Measurements from ENCODE around the gene PPFIA4.

Gene PPFIA4

DNA sequence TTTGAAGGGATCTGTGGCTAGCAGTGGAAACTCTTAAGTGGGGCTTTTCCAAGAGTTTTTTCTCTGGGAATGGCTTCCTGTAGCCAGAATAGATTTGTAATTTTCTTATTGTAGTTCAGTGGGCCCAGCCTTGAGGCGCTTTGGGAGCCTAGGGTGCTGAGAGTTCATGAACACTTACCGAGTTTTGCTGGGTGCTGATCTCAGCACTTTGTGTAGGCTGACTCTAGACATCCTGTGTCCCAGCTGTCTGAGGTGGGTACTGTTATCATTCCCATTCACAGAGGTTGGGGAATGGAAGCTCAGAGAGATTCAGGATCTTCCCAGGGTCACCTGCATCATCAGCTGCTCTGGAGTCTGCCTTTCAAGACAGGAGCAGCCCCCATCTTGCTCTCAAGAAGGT lies 7.0 kb downstream of the PPFIA4 start:
- TF ChIP-seq, protein P1, sequence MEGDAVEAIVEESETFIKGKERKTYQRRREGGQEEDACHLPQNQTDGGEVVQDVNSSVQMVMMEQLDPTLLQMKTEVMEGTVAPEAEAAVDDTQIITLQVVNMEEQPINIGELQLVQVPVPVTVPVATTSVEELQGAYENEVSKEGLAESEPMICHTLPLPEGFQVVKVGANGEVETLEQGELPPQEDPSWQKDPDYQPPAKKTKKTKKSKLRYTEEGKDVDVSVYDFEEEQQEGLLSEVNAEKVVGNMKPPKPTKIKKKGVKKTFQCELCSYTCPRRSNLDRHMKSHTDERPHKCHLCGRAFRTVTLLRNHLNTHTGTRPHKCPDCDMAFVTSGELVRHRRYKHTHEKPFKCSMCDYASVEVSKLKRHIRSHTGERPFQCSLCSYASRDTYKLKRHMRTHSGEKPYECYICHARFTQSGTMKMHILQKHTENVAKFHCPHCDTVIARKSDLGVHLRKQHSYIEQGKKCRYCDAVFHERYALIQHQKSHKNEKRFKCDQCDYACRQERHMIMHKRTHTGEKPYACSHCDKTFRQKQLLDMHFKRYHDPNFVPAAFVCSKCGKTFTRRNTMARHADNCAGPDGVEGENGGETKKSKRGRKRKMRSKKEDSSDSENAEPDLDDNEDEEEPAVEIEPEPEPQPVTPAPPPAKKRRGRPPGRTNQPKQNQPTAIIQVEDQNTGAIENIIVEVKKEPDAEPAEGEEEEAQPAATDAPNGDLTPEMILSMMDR (conservative IDR thresholded peaks at IDR 0.05), result no peak
- H3K27ac ChIP-seq, result no peak overlapping the region

DNA sequence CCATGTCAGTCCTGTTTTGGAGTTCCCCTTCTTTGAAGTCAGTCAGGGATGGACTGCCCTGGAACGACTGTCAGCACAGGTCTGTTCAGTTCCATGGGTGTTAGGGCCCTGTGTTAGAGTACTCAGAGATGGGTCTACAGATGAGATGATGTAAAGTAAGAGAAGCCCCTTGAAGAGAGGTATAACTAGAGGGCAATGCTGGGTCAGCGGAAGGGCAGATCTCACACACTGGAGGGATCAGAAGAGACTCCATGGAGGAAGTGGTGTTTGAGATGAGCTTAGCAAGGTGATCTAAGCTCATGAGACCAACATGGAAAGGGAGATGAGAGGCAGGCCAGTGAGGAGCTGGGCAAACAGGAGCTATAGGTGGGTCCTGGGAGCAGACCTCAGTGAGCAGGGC lies 7.6 kb downstream of the PPFIA4 start:
- no peak overlapping the region for H3K27ac ChIP-seq
- TF ChIP-seq, protein P1 (conservative IDR thresholded peaks at IDR 0.05), result no peak

DNA sequence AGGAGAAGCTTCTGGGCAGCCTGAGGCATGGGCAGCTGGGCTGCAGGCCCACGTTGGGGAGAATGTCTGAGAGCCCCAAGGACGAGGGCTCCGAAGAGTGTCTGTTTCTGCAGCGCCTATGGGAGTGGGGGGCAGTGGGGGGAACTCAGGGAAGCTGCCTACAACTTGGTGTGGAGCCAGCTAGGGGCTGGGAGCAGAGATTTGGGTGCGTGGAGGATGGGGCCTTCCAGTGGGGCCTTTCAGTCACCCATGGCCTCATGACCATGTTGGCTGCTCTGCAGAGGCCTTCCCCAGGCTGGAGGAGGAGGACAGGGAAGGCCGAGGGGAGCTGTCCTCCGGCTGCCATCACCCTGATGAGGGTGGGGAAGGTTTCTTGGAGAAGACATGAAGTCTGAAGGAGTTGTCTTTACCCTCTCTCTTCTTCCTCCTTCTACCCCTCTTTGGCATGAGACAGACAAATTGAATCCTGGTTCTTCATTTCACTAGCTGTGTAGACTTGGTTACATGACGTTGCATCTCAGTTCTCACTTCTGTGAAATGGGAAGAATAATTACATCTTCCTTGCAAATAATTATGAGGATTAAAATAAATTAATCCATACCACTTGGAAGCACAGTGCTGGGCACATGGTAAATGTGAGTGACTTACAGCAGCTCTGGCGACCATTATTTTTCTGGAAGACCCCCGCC lies 8.3 kb downstream of the PPFIA4 start:
- TF ChIP-seq, protein P1 (conservative IDR thresholded peaks at IDR 0.05), result no peak
- H3K27ac ChIP-seq, result no peak overlapping the region

DNA sequence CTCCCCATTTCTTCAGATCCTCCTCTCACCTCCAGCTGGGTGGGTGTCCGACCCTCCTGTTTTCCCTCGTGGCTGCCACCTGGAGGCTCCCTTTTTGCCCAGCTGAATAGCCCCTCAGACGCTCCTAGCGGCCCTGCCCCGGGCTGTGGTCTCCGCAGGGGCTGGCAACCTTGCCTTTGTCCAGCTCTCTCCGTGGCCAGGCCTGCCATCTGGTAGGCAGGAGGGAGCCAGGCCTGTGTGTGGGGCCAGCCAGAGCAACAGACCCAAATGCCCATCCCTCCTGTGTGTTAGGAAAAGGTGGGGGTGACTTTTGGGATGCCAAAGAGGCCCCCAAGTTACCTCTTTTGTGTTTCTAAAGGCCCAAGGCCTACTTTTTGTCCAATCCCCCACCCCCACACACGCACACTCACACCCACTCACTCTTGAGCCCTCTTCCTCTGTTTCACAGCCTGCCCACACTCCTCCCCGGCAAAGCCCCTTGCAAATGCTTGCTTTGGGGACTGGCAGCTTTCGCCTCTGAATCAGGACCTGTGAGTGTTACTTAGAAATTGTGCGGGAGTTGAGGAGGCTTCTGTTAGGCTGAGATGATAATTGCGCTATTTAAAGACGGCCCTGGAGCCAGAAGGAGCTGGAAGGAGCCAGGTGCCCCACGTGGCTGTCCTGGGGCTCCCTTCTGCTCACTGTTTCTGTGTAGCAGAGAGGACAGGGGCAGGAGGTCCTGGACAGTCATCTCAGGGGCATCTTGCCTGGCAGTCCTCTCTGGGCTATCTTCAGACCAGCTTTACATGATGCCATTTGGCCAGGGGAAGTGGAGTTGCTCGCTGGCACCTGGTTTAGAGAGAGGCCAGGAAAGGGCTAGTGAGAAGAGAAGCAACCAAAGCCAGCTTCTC lies 9.1 kb downstream of the PPFIA4 start:
- TF ChIP-seq, protein P1 (conservative IDR thresholded peaks at IDR 0.05), result no peak
- H3K27ac ChIP-seq, result no peak overlapping the region

DNA sequence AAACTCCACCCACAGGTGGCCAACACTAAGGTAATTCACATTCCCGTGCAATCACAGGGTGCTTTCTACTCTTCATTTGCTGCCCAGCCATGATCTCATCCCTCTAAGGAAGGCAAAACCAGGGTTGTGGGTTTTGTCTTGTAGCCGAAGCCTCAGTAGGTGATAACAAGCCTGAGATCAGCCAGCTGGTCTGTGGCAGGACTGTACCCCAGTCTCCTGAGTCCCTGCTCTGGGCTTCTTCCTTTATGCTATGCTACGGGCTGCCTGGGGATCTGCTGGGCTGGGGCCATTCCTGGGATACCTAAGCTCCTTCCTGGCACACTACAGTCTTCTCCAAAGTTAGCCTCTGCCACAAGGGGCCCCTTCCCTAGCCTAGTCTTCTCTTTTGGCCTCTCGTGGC lies 9.8 kb downstream of the PPFIA4 start:
- H3K27ac ChIP-seq, result no peak overlapping the region
- TF ChIP-seq, protein P1 (conservative IDR thresholded peaks at IDR 0.05), result no peak

DNA sequence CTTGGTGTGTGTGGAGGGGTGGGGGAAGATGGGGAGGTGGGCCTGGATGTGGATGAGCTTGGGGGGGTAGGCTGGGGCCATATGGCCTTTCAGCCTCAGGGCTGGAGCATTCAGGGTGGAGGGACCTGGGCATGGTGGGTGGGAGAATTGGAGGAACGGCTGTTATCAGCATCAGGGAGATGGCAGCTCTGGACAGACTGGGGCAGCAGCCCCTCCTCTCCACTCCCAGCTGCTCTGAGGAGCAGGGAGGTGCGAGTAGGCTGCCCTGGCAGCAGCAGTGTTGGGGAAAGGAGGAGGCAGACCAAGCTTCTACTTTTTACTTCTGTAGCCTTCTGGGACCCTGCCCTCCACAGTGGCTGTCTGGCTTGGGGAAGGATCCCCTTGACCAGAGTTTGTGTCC lies 10.2 kb downstream of the PPFIA4 start:
- no peak overlapping the region for H3K27ac ChIP-seq
- TF ChIP-seq, protein P1 (conservative IDR thresholded peaks at IDR 0.05), result no peak

DNA sequence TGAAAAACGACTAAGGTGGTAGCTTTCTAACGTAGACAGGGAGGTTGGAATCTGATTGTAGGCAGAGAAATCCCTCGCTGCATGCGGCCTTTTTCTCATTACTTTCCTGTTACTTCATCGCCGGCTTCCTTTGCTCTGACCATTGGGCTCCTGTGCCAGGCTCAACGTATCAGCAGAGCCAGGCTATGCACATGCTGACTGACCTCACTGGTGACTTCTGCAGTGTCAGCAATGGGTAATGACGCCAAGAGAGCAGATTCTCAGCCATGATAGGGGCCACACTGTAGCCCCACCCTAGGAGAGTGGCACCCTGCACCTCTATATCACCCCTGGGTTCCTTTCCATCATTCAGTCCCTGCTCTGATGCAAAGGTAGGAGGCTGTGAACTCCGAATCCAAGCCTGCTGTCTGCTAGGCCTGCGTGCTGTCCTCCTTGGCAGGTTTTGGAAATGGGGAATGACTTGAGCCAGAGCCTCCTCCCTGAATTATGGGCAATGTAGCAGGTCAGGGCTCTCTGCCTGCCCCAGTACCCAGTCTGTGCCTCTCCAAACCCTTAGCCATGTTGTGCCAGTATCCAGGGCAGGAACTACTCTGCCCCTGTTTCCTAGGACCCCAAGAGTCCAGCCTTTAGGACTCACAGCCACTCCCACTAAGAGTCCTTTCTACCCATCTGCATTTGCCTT lies 11.4 kb downstream of the PPFIA4 start:
- TF ChIP-seq, protein P1 (conservative IDR thresholded peaks at IDR 0.05), result no peak
- H3K27ac ChIP-seq, result no peak overlapping the region

Data from VCaP (cell line).